NCI-H460 (cell line): ENCODE measurements around the gene RBM20. TPM values are rescaled to one million over a fixed set of nuclear protein-coding genes. Genes with fewer than 3 reads are reported as not detected.
"Not testable (repeated sequence)": the region's sequence is repeated elsewhere in the genome, so short reads cannot be mapped to it uniquely, and the experiment has no call there.

Experiments
- DNase-seq: peaks from one replicate; pipeline ENCODE4 v3.0.0-alpha.2; 2016; ENCODE audit warnings: low read depth; ENCODE audit errors: extremely low read depth
- polyA plus RNA-seq: library from polyadenylated mRNA; depleted of rRNA; stranded (reverse); fragments of >200 nt; gene quantifications from 2 replicates; pipeline ENCODE4 v1.2.3, GENCODE V29; 2014; cell fraction: nucleus; rRNA removed
- total RNA-seq: library from RNA; depleted of rRNA; stranded (reverse); fragments of >200 nt; shearing (Covaris generic); gene quantifications from 2 replicates; pipeline ENCODE4 v1.2.3, GENCODE V29; 2014; rRNA removed

The RBM20 gene
- total RNA-seq: 2.0 and 2.3 TPM in 2 replicates
- polyA plus RNA-seq: 9.4 and 12.2 TPM in 2 replicates

DNA sequence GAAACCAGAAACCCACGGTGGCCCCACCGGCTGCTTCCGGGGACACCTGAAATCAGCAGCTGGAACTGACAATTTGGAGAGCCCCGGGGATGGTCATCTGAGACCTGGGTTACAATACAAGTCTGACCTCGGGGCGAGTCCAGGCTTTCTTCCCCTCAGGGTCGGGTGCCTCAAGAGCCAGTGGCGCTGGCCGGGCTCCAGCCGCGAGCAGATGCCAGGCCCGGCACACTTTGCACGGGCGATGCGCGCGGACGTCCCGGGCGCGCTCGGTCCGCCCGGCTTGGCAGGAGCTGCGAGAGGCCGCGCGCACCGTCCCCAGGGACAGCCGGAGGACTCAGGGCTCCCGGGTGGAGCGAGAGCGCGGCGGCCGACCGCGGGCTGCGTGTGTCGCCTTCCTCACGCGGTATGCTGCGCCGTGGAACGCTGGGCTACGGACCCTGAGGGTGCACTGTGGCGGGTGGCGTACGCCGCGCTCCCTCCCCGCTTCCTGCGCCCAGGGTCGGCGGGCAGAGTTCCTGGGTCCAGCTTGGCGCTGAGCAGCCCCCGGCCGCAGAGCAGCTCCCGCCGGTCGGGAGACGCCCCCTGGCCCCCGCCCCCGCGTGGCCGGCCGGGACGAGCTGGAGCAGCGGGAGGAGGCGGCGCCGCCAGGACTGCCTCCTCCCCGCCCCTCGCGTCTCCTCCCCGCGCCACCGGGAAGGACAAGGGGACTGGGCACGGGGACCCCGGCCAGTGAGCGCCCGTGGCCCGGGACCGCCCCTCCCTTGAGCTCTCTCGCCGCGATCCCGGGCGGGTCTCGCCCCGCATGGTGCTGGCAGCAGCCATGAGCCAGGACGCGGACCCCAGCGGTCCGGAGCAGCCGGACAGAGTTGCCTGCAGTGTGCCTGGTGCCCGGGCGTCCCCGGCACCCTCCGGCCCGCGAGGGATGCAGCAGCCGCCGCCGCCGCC, at the start of gene RBM20:
Gene RBM20, plus strand, starts transcription at position 684 of the 945 bp plus-strand sequence. Its CDS starts 119 bp downstream, at position 803.
- DNase-seq: peak; percentile 26

DNA sequence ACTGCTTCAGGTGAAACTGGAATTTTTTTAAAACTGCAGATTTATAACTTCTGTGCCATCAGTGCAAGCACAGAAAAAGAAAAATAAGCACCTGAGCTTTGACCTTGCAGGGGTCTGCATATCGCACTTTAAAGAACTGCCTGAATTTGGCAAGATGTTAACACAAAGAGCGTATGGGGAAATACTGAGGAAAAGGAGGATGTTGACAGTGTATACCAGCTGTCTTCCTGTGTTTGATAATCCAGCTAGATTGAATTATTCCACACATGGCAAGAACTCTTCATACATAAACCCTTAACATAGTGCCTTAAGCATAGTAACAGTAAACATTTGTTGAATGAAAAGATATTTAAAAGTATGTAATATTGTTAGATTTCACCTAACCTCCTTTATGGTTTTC, 46.7 kb upstream of the RBM20 start:
- no peak for DNase-seq

- DNase-seq: peak; percentile 77
Measured at GRCh38 chr10:110600487-110601101, 43.5 kb upstream of the RBM20 start.

DNA sequence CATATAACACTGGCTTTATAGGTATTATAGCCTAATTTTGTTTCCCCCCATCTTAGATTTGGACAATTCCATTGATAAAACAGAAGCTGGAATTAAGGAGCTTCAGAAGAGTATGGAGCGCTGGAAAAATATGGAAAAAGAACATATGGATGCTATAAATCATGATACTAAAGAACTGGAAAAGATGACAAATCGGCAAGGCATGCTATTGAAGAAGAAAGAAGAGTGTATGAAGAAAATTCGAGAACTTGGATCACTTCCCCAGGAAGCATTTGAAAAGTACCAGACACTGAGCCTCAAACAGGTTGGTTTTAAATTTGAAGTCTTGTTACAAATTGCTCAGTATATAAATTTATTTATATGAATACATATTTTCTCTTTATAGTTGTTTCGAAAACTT, 42.6 kb upstream of the RBM20 start:
- DNase-seq: no peak

DNA sequence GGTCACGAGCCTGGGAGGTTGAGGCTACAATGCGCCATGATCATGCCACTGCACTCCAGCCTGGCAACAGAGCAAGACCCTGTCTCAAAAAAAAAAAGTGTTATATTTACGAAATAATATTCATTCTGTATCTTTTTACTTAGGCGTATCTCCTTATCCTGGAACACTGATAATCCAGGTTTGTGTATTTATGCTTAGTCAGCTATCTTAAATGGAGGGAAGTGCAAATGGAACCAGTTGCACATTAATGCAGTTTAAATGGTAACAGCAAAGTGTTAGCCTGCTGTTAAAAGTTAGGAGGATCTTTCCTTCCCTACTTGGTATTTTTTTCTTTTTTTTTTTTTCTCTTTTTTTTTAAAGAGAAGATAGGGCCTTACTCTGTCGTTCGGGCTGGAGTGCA, 36.0 kb upstream of the RBM20 start:
- no peak for DNase-seq

GRCh38 chr10:110609605-110610004, 34.5 kb upstream of the RBM20 start:
- DNase-seq: peak; percentile 24

GRCh38 chr10:110610308-110610774, 33.8 kb upstream of the RBM20 start:
- DNase-seq: peak; percentile 68

GRCh38 chr10:110610781-110611180, 33.4 kb upstream of the RBM20 start:
- DNase-seq: not testable (repeated sequence)

DNA sequence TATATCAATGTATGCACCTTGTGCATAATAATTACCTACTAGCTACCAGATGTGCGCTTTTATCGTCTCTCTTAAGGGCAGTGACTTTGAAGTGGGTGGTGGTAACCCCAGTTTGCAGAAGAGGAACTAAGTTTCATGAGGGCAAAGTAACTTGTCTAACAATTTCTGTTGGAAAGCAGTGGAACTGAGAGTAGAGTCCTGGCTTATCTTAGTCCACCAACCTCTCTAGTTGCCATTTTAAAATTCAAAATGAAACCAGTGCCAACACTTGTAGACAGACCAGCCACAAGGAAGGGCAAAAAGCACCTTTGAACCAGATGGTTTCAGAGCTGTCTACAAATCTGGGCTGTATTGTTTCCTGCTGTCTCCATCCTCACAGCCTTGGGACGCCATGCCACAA, 32.0 kb upstream of the RBM20 start:
- DNase-seq: no peak

DNA sequence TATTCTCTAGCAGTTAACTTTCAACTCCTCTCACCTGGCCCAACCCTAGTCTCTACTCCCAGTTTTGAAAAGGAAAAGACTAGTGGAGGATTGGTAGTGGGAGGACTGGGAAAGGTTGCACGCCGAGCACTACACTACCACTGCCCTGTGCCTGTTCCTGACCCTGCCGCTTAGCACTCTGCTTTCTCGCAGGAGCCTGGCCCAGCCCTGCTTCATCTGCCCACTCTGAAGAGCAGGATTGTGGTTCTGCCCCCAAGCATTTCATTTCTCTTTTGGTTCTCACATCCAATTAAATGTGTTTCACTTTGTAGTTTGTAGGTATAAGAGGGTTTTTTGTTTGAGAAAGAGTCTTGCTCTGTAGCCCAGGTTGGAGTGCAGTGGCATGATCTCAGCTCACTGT, 31.5 kb upstream of the RBM20 start:
- no peak for DNase-seq

GRCh38 chr10:110613341-110613995, 30.7 kb upstream of the RBM20 start:
- no peak for DNase-seq

DNA sequence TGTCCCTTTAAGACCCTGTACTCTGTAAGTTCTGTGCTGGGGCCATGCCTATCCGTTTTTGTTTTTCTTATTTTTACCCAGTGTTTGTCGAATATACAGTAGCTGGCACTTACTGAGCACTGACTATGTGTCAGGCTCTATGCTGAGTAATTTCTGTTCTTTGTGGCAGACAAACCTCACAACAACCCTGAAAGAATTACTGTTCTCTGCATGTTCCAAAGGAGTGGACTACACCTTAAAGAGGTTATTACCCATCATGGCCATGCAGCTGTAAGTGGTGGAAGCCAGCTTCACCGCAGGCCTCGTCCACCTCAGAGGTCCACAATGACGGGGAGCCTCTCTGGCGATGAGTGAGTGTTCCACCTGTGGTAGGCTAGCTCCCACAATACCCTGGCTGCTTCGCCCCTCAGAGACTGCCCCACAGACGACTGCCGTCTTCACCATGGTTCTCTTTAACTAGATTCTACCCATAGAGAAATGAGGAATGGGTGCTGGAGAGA, 30.1 kb upstream of the RBM20 start:
- no peak for DNase-seq

- DNase-seq: no peak
Measured at GRCh38 chr10:110615057-110615747, 28.9 kb upstream of the RBM20 start.

- DNase-seq: no peak
Measured at GRCh38 chr10:110616493-110617033, 27.6 kb upstream of the RBM20 start.

DNA sequence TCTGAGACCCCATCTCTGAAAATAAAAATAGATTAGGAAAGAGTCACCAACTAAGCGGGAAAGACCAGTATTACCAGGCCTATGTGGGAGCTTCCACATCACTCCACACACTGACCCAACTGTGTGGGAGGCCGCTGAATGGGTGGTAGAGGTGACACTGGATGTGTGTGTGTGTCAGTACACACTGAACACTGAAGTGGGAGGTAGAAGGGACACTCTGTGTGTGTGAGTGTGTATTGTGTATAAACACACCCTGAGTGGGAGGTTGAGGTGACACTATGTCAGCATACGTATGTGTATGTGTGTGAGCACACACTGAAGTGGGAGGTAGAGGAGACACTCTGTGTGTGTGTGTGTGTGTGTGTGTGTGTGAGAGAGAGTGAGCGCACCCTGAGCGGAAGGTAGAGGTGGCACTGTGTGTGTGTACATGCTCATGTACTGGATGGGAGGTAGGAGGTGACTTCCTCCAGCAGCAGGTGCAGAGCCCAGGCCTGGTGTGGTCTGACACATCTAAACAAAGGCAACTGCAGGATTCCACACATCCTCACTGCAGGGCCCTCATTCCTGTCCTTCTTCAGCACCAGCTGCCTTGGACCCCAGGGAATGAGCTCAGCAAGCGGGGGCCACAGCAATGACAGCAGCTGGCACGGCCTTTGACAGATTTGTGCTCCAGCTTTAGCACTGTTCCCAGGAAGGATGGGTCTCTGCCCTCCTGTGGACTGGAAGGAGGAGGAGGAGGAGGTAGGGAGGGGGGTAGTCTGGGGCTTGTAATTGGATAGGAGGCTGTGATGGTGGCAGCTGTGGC, 26.5 kb upstream of the RBM20 start:
- DNase-seq: no peak

DNA sequence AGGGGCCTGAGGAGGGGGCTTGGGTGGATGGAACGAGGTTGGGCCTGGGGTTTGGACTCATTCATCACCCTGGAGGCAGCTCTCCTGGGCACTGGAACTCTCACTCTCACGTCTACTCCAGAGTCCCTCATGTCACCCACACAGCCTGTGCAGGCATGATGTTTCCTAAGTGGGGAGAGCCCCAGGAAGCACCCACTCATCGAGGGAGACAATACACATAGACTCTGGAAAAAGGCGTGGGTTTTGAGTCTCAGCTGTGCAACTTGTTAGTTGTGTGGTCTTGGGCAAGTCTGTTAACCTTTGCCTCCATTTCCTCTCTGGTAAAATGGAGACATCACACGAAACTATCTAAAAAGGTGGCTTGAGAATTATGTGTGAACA, 25.9 kb upstream of the RBM20 start:
- DNase-seq: no peak

GRCh38 chr10:110619514-110620397, 24.4 kb upstream of the RBM20 start:
- no peak for DNase-seq

DNA sequence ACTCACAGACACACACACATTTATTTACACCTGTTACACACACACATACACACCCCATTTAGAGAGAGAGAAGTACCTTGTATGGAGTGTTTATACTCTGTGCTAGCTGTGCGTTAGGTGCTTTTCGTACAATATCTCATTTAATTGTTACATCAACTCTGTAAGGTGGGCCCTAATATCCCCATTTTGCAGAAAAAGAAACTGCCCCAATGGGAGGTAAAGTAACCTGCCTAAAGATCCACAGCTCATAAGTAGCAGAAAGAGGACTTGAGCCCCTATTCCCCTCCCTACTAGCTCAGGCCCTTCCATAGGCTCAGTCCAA, 23.8 kb upstream of the RBM20 start:
- DNase-seq: no peak
